ES-I3 (cell line): Measurements from ENCODE around the gene THAP4.
A peak's percentile ranks its signal among the peaks of the same experiment; 100 is the strongest.

Experiments used
- H3K36me3 ChIP-seq: 2 replicates; pipeline ENCODE4 v1.6.1; 2013; ENCODE audit warnings: mild to moderate bottlenecking, low read length, control low read depth, moderate library complexity; ENCODE audit not compliant: insufficient read depth
- H3K4me1 ChIP-seq: 2 replicates; pipeline ENCODE4 v1.6.1; 2013; ENCODE audit warnings: mild to moderate bottlenecking, control low read depth, low read length; ENCODE audit not compliant: insufficient read depth
- H3K9ac ChIP-seq: 2 replicates; pipeline ENCODE4 v1.6.1; 2013; ENCODE audit warnings: low read depth, mild to moderate bottlenecking, low read length, moderate library complexity
- H3K9me3 ChIP-seq: 2 replicates; pipeline ENCODE4 v1.6.1; 2013; ENCODE audit warnings: mild to moderate bottlenecking, low read length, moderate library complexity; ENCODE audit not compliant: control insufficient read depth, insufficient read depth

Gene THAP4

DNA sequence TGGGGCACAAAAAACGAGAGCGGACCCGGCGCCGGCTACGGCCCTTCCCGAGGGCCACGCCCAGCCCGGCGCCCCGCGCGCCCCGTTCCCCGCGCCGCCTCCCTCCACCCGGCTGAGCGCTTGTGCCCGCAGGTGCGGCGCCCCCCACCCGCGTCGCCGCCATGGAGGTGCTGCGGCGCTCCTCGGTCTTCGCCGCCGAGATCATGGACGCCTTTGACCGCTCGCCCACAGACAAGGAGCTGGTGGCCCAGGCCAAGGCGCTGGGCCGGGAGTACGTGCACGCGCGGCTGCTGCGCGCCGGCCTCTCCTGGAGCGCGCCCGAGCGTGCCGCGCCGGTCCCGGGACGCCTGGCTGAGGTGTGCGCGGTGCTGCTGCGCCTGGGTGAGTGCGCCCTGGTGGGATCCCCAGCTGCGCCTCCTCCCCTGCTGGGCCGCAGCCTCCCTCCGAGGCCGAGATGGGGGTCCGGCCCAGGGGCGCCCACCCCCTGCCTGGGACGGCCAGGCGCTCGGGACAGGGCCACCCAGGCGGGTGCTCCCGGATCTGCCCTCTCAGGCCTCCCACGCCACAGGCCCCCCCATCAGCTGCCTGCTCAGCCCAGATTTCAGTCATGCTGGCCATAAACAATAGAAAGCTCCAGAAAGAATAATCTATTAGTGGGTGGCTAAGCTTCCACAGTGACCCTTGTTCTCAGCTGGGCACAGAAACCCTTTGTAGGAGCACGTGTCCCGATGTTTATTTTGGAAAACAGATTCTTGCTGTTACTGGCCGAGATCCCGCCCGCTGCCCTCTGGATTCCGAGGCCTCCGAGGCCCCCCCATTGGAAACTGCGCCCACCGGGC is 77.4 kb downstream of the THAP4 start:
- H3K36me3 ChIP-seq, result no peaks in the 10 kb centered on the region
- H3K9me3 ChIP-seq, result 0 out of 2 replicates have a peak, but pooled peaks cover 5% of the 10 kb centered on the region
- H3K9ac ChIP-seq, result peak overlapping the region; percentile 79
- H3K4me1 ChIP-seq, result peaks cover 12% of the 10 kb centered on the region

DNA sequence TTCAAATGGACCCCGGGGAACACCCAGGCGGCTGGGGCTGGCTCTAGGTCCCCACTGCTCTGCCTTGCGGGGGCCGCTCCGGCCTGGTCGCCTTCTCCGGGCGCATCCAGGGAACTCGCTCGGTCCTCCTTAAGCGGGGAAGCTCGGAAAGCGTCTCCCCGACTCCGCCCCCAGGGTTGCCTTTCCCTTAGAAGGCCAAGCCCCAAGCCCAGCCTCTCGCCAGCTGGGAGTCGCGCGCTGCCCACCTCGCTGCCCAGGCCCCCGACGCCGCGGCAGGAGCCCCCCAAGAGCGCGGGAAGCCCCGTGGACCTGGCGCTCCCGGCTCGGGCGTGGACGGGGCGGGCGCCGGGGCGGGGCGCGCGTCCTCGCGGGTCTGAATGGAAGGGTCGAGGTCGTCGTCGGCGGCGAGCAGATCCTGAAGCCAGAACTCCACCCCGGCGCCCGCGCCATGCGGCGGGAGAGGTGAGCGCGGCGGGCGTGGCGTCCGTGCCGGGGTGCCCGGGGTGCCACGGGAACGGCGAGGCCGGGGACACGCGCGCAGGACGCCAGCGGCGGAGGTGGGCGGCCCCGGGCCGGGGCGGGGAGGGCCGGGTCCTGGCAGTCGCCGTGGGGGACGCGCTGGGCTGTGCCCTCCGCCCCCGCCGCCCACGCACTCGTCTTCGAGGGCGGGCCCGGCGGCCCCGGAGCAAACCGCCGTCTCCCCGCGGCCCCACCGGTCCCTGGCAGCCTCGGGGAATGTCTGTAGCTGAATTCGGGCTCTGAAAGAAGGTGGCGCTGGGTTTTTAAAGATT is 78.2 kb downstream of the THAP4 start, which contains the start of gene BOK:
TSS of gene BOK (plus strand) at position 214 of the 791 bp plus-strand sequence. CDS start 739 bp downstream, outside the sequence.
- Histone ChIP-seq H3K9ac (peak within 1 kb of the TSS; percentile 79), H3K36me3 (no peaks in the 10 kb centered on the region), H3K9me3 (0 out of 2 replicates have a peak, but pooled peaks cover 5% of the 10 kb centered on the region), H3K4me1 (peaks cover 12% of the 10 kb centered on the region)

DNA sequence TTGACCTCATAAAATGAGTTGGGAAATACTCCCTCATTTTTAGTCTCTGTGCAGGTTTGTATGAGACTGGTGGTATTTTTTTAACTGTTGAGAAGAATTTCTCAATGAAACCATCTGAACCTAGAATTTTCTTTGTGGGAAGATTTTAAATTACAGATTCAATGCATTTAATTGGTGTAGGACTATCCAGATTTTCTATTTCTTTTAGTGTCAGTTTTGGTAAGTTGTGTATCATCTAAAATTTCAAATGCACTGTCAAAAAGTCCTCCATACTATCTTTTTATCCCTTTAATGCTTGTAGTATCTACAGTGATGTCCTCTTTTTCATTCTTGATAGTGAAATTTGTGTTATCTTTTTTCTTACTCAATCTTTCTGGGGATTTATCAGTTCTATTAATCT is 80.2 kb downstream of the THAP4 start:
- Histone ChIP-seq H3K36me3 (no peaks in the 10 kb centered on the region), H3K4me1 (peaks cover 12% of the 10 kb centered on the region), H3K9me3 (0 out of 2 replicates have a peak, but pooled peaks cover 5% of the 10 kb centered on the region), H3K9ac (no peak overlapping the region)

DNA sequence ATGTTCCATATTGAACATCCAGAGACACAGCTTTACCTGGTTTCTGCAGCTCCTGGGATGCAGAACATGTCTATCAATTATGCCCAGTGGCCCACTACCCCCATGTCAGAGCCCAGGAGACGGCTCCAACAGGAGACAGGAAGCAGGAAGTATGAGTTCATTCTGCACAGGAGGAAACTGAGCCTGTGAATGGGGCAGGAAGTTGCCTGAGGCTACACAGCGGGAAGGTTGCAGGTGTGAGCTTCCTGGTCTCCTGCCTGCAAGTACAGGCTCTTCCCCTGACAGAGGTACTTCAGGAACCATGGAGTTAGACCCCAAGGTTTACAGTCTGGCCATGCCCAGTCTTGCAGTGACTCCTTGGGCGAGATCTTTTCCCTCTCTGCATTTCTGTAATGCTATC is 81.2 kb downstream of the THAP4 start:
- H3K9me3 ChIP-seq, result 0 out of 2 replicates have a peak, but pooled peaks cover 5% of the 10 kb centered on the region
- H3K36me3 ChIP-seq, result no peaks in the 10 kb centered on the region
- peaks cover 12% of the 10 kb centered on the region for H3K4me1 ChIP-seq
- no peak overlapping the region for H3K9ac ChIP-seq

DNA sequence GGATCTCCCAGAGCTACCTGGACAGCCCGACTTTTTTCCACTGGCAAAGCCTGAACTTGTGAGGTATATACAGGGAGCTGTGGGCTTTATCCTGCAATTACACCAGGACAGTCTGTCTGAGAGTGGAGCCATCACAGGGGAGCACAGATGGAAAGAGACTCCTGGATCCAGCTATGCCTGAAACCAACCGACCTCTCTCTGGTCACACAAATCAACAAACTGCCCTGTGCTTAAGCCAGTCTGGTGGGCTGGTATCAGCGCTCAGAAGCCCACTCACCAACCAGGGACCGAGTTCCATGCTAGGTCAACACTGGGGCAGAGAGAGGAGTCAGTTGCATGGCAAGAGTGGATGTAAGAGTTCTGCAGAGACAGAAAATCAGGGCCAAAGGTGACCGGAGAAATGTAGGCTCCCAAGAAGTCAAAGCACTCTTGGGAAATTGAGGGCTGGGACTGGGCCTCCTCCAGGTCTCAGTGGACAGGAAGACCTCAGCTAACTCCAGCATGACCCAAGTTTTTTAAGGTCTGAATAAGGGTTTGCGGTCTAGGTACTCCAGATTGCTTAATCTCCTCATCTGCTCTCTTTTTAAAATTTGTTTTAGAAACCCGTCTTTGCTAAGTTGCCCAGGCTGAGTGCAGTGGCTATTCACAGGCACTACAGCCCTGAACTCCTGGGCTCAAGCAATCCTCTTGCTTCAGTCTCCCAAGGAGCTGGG is 82.2 kb downstream of the THAP4 start:
- 0 out of 2 replicates have a peak, but pooled peaks cover 5% of the 10 kb centered on the region for H3K9me3 ChIP-seq
- H3K9ac ChIP-seq, result no peak overlapping the region
- H3K4me1 ChIP-seq, result peaks cover 7% of the 10 kb centered on the region
- H3K36me3 ChIP-seq, result no peaks in the 10 kb centered on the region

DNA sequence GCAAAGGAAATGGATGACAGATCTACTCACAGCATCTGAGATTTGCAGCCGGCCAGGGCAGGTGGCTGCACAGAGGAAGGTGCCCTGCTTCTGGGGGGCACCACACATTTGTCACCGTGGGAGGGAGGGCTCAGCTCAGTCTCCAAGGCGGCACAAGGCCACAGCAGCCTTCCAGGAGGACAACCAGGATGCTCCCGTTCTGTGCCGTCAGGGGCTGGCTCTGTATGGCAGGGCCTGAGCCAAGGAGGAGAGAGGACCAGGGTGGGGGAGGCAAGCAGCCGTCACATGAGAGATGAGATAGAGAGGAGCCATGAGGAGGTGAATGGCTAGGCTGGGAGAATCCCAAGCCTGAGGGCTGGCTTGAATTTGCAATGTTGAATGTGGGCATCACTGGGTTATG is 83.0 kb downstream of the THAP4 start:
- 0 out of 2 replicates have a peak, but pooled peaks cover 5% of the 10 kb centered on the region for H3K9me3 ChIP-seq
- peaks cover 7% of the 10 kb centered on the region for H3K4me1 ChIP-seq
- no peak overlapping the region for H3K9ac ChIP-seq
- no peaks in the 10 kb centered on the region for H3K36me3 ChIP-seq

DNA sequence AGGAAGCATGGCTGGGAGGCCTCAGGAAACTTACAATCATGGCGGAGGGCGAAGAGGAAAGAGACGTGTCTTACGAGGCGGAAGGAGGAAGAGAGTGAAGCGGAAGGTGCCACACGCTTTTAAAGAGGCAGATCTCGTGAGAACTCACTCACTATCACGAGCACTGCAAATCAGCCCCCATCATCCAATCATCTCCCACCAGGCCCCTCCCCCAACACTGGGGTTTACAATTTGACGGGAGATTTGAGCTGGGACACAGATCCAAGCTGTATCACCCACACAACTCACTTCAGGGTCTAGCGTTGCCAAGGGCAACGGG is 83.5 kb downstream of the THAP4 start:
- Histone ChIP-seq H3K4me1 (peaks cover 7% of the 10 kb centered on the region), H3K9me3 (0 out of 2 replicates have a peak, but pooled peaks cover 5% of the 10 kb centered on the region), H3K36me3 (no peaks in the 10 kb centered on the region), H3K9ac (no peak overlapping the region)

DNA sequence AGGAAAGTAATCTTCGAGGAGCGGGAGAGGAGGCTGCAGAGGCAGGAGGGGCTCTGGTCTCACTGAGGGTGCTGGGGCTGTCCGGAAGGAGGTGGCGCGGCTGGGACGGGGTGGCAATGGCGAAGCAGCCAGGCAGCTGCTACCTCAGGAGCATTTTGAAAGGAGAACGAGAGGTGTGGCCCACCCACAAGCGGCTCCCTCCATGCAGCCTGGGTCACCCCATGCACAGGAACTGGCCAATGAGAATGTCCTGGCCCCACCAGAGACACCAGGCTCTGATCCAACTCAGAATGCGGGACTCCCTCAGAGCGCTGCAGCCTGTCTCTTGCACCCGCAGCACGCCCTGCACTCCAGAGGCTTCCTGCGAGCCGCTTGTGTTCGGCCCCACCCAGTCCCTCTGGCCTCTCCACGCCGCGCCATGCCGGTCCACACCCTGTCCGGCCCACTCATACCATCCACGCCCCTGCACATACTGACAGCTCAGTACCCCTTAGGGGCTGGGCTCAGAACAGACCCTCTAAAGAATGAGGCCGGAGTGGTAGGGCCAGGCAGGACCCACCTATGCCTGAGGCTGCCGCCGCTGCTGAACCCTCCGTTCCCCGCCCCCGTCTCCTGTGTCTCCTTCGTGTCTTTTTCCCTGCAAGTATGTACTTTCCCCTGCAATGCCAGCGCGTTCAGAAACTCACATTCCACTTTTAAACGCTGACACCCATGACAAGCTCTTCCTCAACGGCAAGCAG is 84.8 kb downstream of the THAP4 start:
- Histone ChIP-seq H3K9ac (no peak overlapping the region), H3K36me3 (no peaks in the 10 kb centered on the region), H3K4me1 (peaks cover 8% of the 10 kb centered on the region)

DNA sequence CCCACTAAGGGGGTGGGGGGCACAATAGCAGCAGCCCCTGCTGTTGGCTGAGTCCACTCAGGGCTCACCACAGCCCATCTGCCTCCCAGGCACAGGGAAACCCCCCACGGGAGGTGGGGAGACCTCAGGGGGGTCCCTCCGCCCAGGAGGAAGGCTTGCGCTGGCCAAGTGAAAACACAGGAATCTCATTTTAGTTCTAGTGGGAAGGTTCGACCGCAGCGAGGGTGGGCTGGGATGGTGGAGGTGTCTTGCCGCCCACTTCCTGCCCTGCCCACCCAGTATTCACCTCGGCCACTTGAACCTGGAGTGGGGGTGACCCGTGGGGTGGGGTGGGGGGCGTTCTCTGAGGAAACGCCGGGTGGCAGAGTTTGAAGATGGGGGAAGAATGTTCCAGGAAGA is 85.4 kb downstream of the THAP4 start:
- Histone ChIP-seq H3K36me3 (no peaks in the 10 kb centered on the region), H3K4me1 (peaks cover 14% of the 10 kb centered on the region), H3K9me3 (0 out of 2 replicates have a peak, but pooled peaks cover 5% of the 10 kb centered on the region), H3K9ac (no peak overlapping the region)

More for the DNA sequence above, 84.8 kb downstream of the THAP4 start:
- 0 out of 2 replicates have a peak, but pooled peaks cover 5% of the 10 kb centered on the region for H3K9me3 ChIP-seq

DNA sequence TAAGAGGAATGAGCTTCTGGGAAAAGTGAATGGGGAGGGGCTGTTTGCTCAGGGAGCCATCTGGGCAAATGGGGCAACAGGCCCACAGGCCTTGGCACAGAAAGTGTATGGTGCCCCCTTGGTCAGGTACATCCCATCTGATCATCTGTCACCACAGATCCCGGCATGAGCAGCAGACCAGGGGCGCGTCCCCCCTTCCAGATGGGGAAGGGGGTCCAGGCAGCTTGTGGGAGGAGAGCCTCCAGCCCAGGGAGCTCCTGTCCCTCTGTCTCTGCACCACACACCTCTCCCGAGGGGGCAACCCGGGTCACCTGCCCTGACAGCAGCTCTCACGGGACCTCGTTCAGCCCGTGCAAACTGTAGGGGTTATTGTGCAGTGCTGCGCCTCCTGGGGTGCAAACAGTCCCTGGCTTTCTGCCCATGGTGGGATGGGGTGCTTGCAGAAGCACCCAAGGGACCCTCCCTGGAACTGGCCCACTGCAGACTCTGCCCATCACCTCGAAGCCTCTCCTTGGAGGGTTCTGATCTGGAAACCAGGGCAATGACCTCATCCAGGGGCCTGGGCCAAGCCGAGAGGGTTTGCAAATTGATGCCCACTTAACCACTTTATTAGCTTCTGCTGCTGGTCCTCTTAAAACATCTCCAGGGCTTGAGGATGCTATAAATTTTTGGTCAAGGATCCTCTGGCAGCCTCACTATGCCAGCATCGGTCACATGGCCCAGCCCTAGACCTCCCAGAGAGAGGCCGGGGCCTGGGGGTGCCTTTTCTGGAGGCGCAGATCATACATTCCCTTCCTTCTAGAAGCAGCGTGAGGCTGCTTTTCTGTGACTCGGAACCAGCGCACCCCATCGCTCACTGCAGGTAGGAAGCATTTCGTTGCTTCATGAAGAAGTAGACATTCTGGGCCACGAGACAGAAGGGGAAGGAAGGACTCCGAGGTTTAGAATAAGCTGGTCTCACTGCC is 86.1 kb downstream of the THAP4 start:
- Histone ChIP-seq H3K9ac (no peak overlapping the region), H3K9me3 (0 out of 2 replicates have a peak, but pooled peaks cover 3% of the 10 kb centered on the region), H3K4me1 (peaks cover 15% of the 10 kb centered on the region), H3K36me3 (no peaks in the 10 kb centered on the region)

DNA sequence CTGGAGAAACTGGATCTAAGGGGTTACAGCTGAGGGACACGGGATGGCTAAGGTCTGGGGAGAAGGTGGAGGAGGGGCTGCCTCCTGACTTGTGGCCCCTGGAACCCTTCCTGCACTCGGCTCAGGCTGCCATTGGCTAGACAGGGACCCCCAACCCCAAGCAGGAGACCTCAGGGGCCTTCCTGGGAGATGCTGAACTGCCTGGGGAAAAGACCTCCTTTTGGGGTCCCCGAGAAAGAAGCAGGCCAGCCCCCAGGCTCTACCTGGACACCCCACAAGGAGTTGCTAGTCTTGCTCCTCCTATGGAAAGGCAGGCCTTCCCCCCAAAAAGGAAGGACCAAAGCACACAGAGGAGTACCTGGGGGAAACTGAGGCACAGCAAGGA is 88.5 kb downstream of the THAP4 start:
- Histone ChIP-seq H3K9ac (no peak overlapping the region), H3K9me3 (no peaks in the 10 kb centered on the region), H3K36me3 (no peaks in the 10 kb centered on the region), H3K4me1 (peaks cover 10% of the 10 kb centered on the region; the same call in 1 of the 2 replicates)

DNA sequence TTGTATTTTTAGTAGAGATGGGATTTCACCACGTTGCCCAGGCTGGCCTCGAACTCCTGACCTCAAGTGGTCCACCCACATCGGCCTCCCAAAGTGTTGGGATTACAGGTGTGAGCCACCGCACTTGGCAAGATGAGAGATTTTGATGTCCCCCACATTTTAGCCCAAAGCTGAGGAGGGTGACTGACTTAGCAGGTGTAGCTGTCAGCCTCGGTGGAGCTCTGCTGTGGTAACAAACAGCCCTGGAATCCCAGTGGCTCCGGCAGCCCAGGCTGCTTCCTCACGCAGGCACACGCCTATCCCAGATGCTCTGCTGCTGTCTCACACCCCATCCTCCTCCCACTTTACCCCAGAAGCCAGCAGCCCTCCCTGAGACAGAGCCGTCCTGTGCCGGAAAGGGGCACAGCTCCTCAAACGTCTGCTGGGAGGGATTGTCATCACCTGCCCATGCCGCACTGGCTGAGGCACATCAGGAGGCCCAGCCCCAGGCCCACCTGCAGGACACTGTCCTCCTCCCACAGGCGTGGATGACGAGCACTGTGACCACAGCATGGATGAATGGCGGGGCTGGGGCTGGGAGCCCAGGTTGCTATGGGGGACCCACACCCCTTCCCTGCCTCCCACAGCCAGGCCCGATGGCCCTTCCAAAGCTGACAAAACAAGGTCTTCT is 89.0 kb downstream of the THAP4 start:
- Histone ChIP-seq H3K9me3 (no peaks in the 10 kb centered on the region), H3K36me3 (no peaks in the 10 kb centered on the region), H3K4me1 (peaks cover 10% of the 10 kb centered on the region; the same call in 1 of the 2 replicates), H3K9ac (no peak overlapping the region)
